AG10803 (cell line): ENCODE results near the gene TRABD2B.

Source experiments
- DNase-seq: peaks from one replicate; pipeline ENCODE4 v3.0.0; 2010; ENCODE audit warnings: low read depth
- H3K4me3 ChIP-seq: 2 replicates; pipeline ENCODE4 v1.5.1; 2011; ENCODE audit warnings: mild to moderate bottlenecking, low read length, control low read depth
- TF ChIP-seq, protein P1 (sequence below): conservative IDR thresholded peaks from 2 replicates; pipeline ENCODE4 v1.5.1; 2011; ENCODE audit warnings: mild to moderate bottlenecking, low read length, control low read depth, inconsistent platforms

The TRABD2B gene

GRCh38 chr1:47852006-47852718 is 145.0 kb downstream of the TRABD2B start:
- DNase-seq, result no peak
- TF ChIP-seq, protein P1, sequence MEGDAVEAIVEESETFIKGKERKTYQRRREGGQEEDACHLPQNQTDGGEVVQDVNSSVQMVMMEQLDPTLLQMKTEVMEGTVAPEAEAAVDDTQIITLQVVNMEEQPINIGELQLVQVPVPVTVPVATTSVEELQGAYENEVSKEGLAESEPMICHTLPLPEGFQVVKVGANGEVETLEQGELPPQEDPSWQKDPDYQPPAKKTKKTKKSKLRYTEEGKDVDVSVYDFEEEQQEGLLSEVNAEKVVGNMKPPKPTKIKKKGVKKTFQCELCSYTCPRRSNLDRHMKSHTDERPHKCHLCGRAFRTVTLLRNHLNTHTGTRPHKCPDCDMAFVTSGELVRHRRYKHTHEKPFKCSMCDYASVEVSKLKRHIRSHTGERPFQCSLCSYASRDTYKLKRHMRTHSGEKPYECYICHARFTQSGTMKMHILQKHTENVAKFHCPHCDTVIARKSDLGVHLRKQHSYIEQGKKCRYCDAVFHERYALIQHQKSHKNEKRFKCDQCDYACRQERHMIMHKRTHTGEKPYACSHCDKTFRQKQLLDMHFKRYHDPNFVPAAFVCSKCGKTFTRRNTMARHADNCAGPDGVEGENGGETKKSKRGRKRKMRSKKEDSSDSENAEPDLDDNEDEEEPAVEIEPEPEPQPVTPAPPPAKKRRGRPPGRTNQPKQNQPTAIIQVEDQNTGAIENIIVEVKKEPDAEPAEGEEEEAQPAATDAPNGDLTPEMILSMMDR, result no peak
- H3K4me3 ChIP-seq, result no peak overlapping the region

DNA sequence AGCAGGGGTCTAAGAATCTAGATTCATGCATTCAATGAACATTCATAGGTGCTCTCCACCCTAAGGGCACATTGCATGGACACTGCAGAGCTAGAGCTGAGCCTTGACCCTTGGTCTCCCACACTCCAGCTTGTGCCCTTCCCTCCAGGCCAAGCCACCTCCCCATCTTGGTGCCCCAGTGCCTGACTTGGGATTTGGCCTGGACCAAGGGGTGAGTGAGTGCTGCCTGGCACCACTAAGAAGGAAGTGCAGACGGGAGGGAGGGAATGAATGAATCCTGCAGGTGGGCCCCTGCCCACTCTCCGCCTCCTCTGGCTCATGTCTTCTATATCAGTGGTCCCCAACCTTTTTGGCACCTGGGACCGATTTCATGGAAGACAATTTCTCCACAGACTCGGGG is 146.7 kb downstream of the TRABD2B start:
- TF ChIP-seq, protein P1, result no peak

GRCh38 chr1:47849591-47850261 is 147.5 kb downstream of the TRABD2B start:
- TF ChIP-seq, protein P1, result no peak
- H3K4me3 ChIP-seq, result no peak overlapping the region
- no peak for DNase-seq

More for the DNA sequence above, 146.7 kb downstream of the TRABD2B start:
- no peak overlapping the region for H3K4me3 ChIP-seq
- no peak for DNase-seq

DNA sequence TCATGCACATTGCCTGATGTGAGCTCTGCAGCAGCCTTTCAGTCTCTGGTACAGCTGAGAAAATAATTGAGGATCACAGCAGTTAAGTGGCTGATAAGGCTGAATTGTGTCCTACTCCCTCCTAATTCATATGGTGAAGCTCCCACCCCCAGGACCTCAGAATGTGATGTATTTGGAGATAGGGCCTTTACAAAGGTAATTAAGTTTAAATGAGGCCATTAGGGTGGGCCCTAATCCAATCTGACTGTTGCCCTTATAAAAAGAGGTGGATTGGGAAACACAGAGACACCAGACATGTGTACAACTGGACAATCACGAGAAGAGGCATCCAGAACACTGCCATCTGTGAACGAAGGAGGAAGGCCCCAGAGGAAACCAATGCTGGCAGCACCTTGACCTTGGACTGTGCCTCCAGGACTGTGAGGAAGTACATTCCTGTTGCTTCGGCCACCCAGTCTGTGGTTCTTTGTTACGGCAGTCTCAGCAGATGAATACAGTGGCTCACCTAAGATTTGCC is 148.1 kb downstream of the TRABD2B start:
- TF ChIP-seq, protein P1, result no peak
- H3K4me3 ChIP-seq, result no peak overlapping the region
- DNase-seq, result no peak

DNA sequence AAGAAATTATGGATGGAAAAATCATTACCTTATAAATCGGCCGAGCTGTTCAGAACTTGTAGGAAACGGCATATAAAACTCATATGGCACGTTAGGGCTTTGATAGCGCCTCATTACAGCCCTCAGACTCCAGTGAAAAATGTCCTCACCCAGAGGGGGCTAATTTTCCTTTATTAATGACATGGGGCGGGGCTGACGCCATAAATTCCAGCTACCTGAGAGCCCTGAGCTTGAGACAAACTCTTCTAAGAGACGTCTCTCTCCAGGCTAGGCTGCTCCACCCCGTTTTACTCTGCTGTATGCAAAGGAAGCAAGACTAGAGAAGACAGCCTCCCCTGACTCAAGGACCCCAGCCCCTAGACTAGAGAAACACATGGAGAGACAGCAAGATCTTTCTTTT is 149.4 kb downstream of the TRABD2B start:
- H3K4me3 ChIP-seq, result no peak overlapping the region
- no peak for DNase-seq
- TF ChIP-seq, protein P1, result no peak

DNA sequence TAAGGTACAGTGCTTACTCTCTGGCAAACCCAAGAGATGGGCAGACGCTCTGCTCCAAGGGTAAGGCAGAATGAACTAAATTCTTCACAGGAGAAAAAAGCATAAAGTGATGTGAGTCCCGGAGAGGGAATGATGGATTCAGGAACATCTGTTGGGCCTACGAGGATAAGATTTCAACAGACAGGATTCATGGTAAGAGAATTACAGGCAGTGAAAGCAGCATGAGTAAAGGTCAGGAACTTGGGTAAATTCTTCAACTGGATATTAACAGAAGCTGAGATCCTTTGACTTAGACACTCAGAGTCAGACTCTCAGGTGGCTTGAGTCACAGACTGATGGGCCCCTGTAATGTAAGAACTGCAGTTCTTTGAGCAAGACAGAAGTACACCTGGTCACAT is 152.6 kb downstream of the TRABD2B start:
- TF ChIP-seq, protein P1, result no peak
- no peak for DNase-seq
- no peak overlapping the region for H3K4me3 ChIP-seq
